Keratinocyte (primary cell): ENCODE results near the gene SMYD3. TPM values are rescaled to one million over a fixed set of nuclear protein-coding genes. Genes with fewer than 3 reads are reported as not detected.

Source experiments
- DNase-seq: peaks from one replicate; pipeline ENCODE4 v3.0.0-alpha.2; 2011; ENCODE audit warnings: low read depth, missing footprints, low spot score
- FAIRE-seq: peaks from 2 replicates; lab custom pipeline; 2011; peaks lifted over from hg19 to GRCh38; lab: Jason Lieb, UNC
- H2AFZ ChIP-seq: 2 replicates; pipeline ENCODE4 v1.6.0; 2012; ENCODE audit warnings: low read length, control low read depth, inconsistent platforms; ENCODE audit not compliant: control insufficient read depth
- H3K27ac ChIP-seq: 2 replicates; pipeline ENCODE4 v1.5.1; 2011; ENCODE audit warnings: low read length; ENCODE audit not compliant: control insufficient read depth, insufficient read depth
- H3K27me3 ChIP-seq: 3 replicates; pipeline ENCODE4 v1.6.0; 2011; ENCODE audit warnings: low read length; ENCODE audit not compliant: control insufficient read depth, insufficient read depth; ENCODE audit errors: extremely low read depth
- H3K36me3 ChIP-seq, 2 experiments: 2 replicates in 1 of 2; 3 replicates in 1 of 2; pipeline ENCODE4 v1.5.1; 2011; ENCODE audit warnings: low read length in 2 of 2, mild to moderate bottlenecking in 1 of 2; ENCODE audit not compliant: control insufficient read depth in 2 of 2, insufficient read depth in 2 of 2; ENCODE audit errors: extremely low read depth in 1 of 2
- H3K4me1 ChIP-seq: 3 replicates; pipeline ENCODE4 v1.5.1; 2011; ENCODE audit warnings: low read length; ENCODE audit not compliant: control insufficient read depth, insufficient read depth; ENCODE audit errors: extremely low read depth
- H3K4me2 ChIP-seq: 3 replicates; pipeline ENCODE4 v1.6.0; 2011; ENCODE audit warnings: low read depth, low read length; ENCODE audit not compliant: control insufficient read depth, insufficient read depth; ENCODE audit errors: extremely low read depth
- H3K4me3 ChIP-seq, 3 experiments: fragments of 200-600 bp in 1 of 3; sonication (generic) in 1 of 3; 2 replicates in 2 of 3; 3 replicates in 1 of 3; pipeline ENCODE4 v1.5.1; 2011 to 2016; ENCODE audit warnings: low read length in 3 of 3, mild to moderate bottlenecking in 3 of 3, control low read depth in 2 of 3, inconsistent platforms in 1 of 3, low read depth in 1 of 3, mixed read lengths in 1 of 3, mixed run types in 1 of 3, moderate library complexity in 1 of 3; ENCODE audit not compliant: control insufficient read depth in 2 of 3, insufficient read depth in 2 of 3; ENCODE audit errors: extremely low read depth in 1 of 3
- H3K79me2 ChIP-seq: 2 replicates; pipeline ENCODE4 v1.6.0; 2012; ENCODE audit warnings: low read length; ENCODE audit not compliant: control insufficient read depth, insufficient read depth
- H3K9ac ChIP-seq: 3 replicates; pipeline ENCODE4 v1.6.0; 2011; ENCODE audit warnings: low read length; ENCODE audit not compliant: control insufficient read depth, insufficient read depth; ENCODE audit errors: extremely low read depth
- H3K9me1 ChIP-seq: 3 replicates; pipeline ENCODE4 v1.6.0; 2011; ENCODE audit warnings: low read length; ENCODE audit not compliant: control insufficient read depth, insufficient read depth; ENCODE audit errors: extremely low read depth
- H3K9me3 ChIP-seq: 2 replicates; pipeline ENCODE4 v1.5.1; 2012; ENCODE audit warnings: low read depth, low read length; ENCODE audit not compliant: control insufficient read depth
- H4K20me1 ChIP-seq: 3 replicates; pipeline ENCODE4 v1.6.0; 2011; ENCODE audit warnings: low read length; ENCODE audit not compliant: control insufficient read depth, insufficient read depth; ENCODE audit errors: extremely low read depth
- CTCF ChIP-seq, 3 experiments: IDR thresholded peaks in 1 of 3; conservative IDR thresholded peaks in 1 of 3; optimal IDR thresholded peaks in 1 of 3; 2 replicates in 2 of 3; 3 replicates in 1 of 3; pipeline versions ENCODE3 to v1.5.1; 2011; ENCODE audit warnings: low read length in 3 of 3, mild to moderate bottlenecking in 3 of 3, moderate library complexity in 2 of 3, control low read depth in 1 of 3, inconsistent platforms in 1 of 3; ENCODE audit not compliant: insufficient read depth in 2 of 3; ENCODE audit errors: extremely low read depth in 1 of 3
- EZH2 ChIP-seq: IDR thresholded peaks from one replicate; pipeline ENCODE4 v1.6.1; 2012; ENCODE audit warnings: inconsistent platforms, mild to moderate bottlenecking, low read length, moderate library complexity
- dilution Hi-C: fragments of 300-500 bp; cut with MboI; formaldehyde crosslinking; loops from one replicate; pipeline ENCODE4 v1.7.0; 2020; ENCODE audit warnings: low sequenced_read_pairs; ENCODE audit not compliant: extremely low pct_ligation_motif_present
- polyA plus RNA-seq, 5 experiments: library from polyadenylated mRNA; depleted of rRNA in 3 of 5; stranded (reverse) in 3 of 5; stranded (forward) in 1 of 5; unstranded in 1 of 5; fragments of >200 nt; gene quantifications; 1 replicate in 1 of 5; 2 replicates in 3 of 5; 3 replicates in 1 of 5; pipeline versions ENCODE4 v1.2.1 to v1.2.3, GENCODE V29; 2011 to 2012; ENCODE audit warnings: missing spikeins in 2 of 5, low read depth in 1 of 5, low replicate concordance in 1 of 5

Gene SMYD3
- polyA plus RNA-seq, 1 donor (not counting 4 experiments of a cell fraction or from before 2014, with no cell fraction given) = 31.0 TPM

DNA sequence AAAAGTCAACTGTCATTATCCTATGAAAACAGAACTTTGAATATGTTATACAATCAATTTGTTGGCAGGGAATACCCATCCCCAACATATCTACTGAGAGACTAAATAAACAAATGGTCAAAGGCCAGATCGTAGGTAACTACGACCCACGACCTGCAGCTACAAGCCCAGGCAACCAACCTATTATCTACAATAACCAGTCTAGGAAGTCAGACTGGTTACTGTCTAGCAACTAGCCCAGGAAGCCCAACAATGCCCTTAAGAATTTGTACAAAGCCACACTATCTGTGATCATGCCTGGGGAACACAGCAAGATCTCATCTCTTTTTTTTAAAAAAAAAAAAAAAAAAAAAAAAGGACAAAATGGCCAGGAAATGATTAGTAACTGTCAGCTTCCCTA lies 58.7 kb downstream of the SMYD3 start:
- TF ChIP-seq EZH2 (no peak), CTCF (optimal IDR thresholded peaks at IDR 0.05 in 1 of 3, IDR thresholded peaks at IDR 0.05 in 1 of 3, conservative IDR thresholded peaks at IDR 0.05 in 1 of 3; ENCODE audit: extremely low read depth in 1 of 3, insufficient read depth in 2 of 3, low read length in 3 of 3) (no peak)
- no peak for FAIRE-seq
- dilution Hi-C loops = no loop called here

DNA sequence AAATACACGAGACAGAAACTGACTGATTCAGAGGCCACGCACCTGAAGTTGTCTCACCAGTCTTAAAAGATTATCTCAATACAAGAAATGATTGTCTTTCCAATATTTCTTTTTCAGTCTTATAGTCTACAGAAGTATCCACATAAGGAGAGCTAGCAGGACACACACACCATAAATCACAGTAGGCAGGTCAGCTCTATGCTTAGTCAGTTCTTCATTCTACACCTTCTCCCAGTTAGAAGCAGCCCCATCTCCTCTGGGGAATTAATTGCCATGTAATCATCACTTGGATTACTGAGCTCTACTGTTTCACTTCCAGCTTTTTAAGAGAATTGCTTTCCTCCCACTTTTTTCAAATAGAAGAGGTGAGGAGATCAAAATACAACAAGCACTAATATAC lies 59.6 kb downstream of the SMYD3 start:
- Histone ChIP-seq H3K4me2 (no peak overlapping the region), H3K36me3 (no peaks in the 10 kb centered on the region), H3K9me3 (peaks cover 2% of the 10 kb centered on the region), H3K27me3 (no peaks in the 10 kb centered on the region), H3K9me1 (no peaks in the 10 kb centered on the region), H3K27ac (no peak overlapping the region), H3K79me2 (no peaks in the 10 kb centered on the region), H2AFZ (no peak overlapping the region), H3K4me1 (no peaks in the 10 kb centered on the region), H4K20me1 (no peaks in the 10 kb centered on the region), H3K9ac (no peak overlapping the region), H3K4me3 (no peak overlapping the region)
- TF ChIP-seq EZH2 (no peak), CTCF (optimal IDR thresholded peaks at IDR 0.05 in 1 of 3, IDR thresholded peaks at IDR 0.05 in 1 of 3, conservative IDR thresholded peaks at IDR 0.05 in 1 of 3; ENCODE audit: extremely low read depth in 1 of 3, insufficient read depth in 2 of 3, low read length in 3 of 3) (no peak)
- no peak for FAIRE-seq
- dilution Hi-C loops = no loop called here
- DNase-seq = no peak

More for the DNA sequence above, 58.7 kb downstream of the SMYD3 start:
- Histone ChIP-seq H3K4me2 (no peak overlapping the region), H3K9me1 (no peaks in the 10 kb centered on the region), H3K27ac (no peak overlapping the region), H3K9ac (no peak overlapping the region), H3K36me3 (no peaks in the 10 kb centered on the region), H3K4me3 (no peak overlapping the region), H2AFZ (no peak overlapping the region), H3K9me3 (peaks cover 2% of the 10 kb centered on the region), H3K27me3 (no peaks in the 10 kb centered on the region), H3K79me2 (no peaks in the 10 kb centered on the region), H3K4me1 (no peaks in the 10 kb centered on the region), H4K20me1 (no peaks in the 10 kb centered on the region)
- DNase-seq = no peak
